GM18873 (cell line): ENCODE data around the gene SIRPA.
"Not testable (repeated sequence)": the region's sequence is repeated elsewhere in the genome, so short reads cannot be mapped to it uniquely, and the experiment has no call there.

Source experiments
- ATAC-seq: cut with Tn5 transposase; IDR thresholded peaks from one replicate; pipeline ENCODE4 v1.9.1; 2021; ENCODE audit warnings: mild to moderate bottlenecking, moderate library complexity, moderate number of reproducible peaks; ENCODE audit not compliant: unreplicated experiment, low FRiP score

The SIRPA gene

GRCh38 chr20:1904135-1904534, 8.9 kb downstream of the SIRPA start:
- ATAC-seq = no peak

GRCh38 chr20:1905009-1905408, 9.8 kb downstream of the SIRPA start:
- ATAC-seq = no peak

DNA sequence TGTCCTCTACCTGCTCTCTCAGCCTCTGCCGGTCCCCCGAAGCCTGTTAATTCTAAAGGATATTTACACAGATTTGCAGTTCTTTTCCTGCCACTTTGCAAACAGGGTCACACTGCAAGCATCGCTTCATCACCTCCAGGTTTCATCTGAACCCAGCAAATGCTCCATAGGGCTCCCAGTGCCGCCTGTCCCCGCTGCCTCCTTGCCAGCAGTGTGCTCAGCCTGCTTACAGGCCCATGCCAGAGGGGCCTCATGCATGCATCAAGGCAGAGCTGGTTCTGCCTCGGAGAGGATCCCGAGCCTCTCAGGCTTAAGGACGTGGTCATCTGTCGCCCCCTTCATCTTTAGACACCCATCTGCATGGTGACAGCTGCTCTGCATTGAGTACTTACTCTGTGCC, 10.5 kb downstream of the SIRPA start:
- no peak for ATAC-seq

DNA sequence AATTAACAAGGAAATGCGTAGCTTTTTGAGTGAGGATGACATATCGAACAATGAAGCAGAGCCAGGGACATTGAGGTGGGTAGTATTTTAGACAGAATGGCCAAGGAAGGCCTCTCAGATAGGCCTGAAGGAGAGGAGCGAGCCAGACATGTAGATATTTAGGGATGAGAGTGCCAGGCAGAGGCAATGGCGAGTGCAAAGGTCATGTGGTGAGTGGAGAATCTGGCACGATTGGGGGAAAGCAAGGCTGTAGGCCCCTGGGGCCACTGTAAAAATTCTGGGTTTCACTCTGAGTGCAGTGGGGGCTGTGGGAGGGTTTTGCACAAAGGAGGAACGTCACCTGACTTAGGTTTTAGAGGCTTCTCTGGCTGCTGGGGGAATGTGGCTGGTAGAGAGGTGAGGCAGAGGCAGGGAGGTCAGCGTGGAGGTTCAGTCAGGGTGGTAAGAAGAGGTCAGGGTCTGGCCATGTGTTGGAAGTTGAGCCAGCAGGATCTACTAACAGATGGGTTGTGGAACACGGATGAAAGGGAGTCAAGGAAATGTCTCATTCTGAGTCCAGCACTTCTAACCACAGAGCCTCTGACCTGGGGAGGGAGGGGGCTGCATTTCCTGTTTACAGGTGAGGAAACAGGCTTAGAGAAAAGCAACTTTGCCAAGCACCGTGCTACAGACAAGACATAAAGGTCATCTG, 11.3 kb downstream of the SIRPA start:
- ATAC-seq = no peak

DNA sequence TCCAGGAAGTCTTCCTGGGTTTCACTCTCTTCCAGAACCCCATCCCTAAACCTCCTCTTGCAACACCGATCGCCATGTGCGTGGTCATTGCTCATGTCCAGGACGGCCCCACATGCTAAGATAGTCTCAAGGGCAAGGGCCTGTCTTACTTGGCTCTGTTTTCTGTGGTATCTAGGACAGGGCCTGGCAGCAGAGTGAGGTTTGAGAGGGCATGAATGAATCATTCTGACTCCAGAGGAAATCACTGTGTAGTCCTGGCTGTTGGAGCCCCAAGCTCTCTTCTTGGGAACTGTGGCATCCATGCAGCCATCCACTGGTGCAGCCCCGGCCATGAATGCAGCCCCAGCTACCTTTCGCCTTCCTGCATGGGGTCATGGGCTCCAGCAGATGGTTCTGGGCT, 12.4 kb downstream of the SIRPA start:
- no peak for ATAC-seq

DNA sequence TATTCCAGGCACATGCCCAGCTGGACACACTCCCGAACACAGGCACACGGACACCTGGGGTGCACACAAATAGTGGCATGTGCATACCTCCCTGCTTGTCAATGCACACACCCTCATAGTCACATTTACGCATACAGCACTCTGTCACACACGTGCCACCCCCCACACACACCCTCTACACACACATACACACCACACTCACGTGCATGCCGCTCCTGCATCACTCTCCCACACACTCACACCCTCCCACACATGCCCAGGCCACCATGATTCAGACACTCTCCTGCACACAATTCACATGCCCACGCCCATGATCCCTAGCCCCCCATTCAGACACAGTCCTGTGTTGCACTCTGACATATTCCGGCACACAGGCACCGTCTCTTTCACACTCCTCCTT, 13.0 kb downstream of the SIRPA start:
- no peak for ATAC-seq

GRCh38 chr20:1909097-1909496, 13.9 kb downstream of the SIRPA start:
- ATAC-seq = no peak

- ATAC-seq = no peak
Measured at GRCh38 chr20:1911536-1911935, 16.3 kb downstream of the SIRPA start.

DNA sequence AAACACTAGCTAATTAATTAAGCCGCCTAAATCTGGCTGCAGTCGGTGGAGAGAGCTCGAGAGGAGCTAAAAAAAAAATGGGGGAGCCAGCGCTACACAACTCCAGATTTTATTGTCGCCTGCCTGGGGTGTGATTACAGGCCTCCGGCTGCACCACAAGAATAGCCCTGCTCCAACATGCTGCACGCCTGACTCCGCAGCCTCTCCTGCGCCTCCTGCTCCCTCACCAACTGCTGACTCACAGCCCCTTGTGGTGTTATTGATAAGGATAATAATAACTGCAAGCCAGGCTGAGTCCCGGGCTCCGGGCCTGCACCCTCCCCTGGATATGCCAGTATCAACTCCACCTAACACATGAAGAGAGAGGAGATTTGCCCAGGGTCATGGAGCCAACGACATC, 16.8 kb downstream of the SIRPA start:
- no peak for ATAC-seq

- no peak for ATAC-seq
Measured at GRCh38 chr20:1912646-1913045, 17.4 kb downstream of the SIRPA start.

- ATAC-seq = not testable (repeated sequence)
Measured at GRCh38 chr20:1915233-1915632, 20.0 kb downstream of the SIRPA start.

- no peak for ATAC-seq
Measured at GRCh38 chr20:1915725-1916124, 20.5 kb downstream of the SIRPA start.

DNA sequence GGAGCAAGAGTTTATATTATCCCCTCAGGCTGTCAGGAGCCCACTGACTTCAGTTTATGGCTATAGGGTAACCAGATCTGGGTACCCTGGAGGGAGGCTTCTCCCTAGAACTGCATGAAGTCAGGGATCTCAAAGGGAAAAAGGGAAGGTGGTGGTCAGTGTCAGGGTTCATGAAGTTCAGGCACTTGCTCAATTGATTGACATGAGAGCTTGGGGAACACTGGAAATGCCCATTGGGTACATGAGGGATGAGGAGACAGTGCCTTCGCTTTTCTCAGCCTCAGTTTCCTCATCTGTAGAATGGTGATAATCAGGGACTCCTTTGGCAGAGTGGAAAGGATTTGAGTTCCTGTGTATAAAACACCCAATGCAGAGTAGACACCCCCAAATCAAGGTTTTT, 22.6 kb downstream of the SIRPA start:
- ATAC-seq = no peak

DNA sequence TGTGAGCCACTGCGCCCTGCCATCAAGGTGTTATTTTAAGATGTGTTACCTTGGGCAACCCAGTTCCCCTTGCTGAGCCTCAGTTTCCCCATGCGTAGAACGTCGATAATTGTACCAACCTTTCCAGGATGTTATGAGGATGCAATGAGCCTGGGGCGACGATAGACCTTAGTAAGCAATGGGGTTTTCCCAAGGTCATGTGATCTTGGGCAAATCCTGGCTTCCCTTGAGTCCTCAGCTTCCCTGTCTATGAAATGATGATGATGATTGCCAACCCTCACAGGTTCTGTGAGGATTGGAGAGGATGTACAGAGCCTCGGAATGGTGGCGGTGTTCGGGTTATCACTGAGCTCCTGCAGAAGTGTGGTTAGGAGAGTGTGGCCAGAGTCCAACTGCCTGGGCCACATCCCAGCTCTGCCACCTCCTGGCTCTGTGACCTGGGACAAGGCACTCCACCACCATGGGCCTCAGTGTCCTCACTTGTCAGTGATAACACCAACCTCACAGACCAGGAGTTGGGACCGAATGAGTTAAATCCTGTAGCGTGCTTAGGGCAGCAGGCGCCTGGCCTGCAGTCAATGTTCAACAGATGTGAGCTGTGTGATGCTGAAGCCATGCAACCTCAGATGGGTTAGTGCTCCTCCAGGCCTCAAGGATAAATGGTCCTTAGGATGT, 23.4 kb downstream of the SIRPA start:
- ATAC-seq = no peak

DNA sequence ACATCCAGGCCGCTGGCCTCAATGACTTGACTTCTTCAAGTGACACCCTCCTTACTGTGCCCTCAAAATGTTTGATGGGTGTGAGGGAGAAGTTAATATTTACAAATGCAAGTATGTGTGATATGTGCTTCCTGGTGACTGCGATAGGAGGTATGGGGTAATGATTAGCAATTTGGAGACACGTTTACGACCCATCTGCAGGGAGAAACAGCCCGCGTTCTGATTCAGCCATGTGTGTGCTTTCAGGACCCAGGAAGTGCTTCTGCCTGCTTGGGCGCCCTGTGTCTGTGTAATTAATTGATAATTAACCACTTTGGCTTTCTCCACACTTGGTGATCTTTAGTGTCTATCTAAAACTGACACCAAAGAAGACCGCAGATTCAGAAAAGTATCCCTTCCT, 25.0 kb downstream of the SIRPA start:
- ATAC-seq = peak; percentile 56

- ATAC-seq = no peak
Measured at GRCh38 chr20:1920826-1921225, 25.6 kb downstream of the SIRPA start.

DNA sequence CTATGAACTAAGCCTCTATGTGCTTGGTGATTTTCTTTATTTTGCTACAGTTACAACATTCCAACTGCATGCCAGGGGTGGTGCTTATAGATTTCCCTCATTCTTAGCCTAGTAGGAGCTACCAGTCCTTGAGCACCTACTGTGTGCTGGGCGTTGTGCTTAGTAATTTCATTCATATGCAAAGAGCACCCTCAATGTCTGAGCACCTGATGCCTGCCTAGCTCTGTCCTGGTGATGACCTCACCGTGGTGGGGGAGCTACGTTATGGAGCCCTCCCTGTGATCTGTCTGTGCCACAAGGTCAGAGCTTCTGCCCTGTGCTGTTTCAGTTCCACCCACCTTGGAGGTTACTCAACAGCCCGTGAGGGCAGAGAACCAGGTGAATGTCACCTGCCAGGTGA, 26.8 kb downstream of the SIRPA start:
- not testable (repeated sequence) for ATAC-seq

GRCh38 chr20:1922786-1923185, 27.6 kb downstream of the SIRPA start:
- ATAC-seq = no peak

- ATAC-seq = no peak
Measured at GRCh38 chr20:1924910-1925861, 30.0 kb downstream of the SIRPA start.

DNA sequence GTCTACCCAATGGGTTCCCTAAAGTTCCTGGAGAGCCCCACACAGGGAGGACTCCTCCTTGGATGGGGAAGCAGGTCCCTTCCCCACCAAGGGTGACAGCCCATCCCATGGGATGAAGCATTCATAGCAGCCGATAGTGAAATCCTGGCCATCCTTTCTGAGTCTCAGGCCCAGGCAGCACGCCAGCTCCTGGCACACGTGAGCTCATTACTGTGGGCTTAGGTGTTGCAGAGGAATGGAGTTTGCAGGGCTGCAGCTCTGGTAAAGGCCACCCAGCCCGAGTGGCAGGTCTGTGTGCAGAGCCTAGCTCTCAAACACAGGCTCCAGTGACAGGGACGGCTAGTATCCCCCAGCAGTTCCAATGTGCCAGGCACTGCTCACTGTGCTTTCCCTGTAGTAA, 31.0 kb downstream of the SIRPA start:
- no peak for ATAC-seq

GRCh38 chr20:1927217-1927616, 32.0 kb downstream of the SIRPA start:
- no peak for ATAC-seq
